Measurements from ENCODE around the gene PRDM16.

PRDM16 gene

GRCh38 chr1:3270403-3271245 lies 201.6 kb downstream of the PRDM16 start:
- no peaks in the 10 kb centered on the region for H3K27me3 ChIP-seq (ENCODE audit: insufficient read depth, low read length)
- H3K27ac ChIP-seq (ENCODE audit: low read depth, low read length, poor library complexity, severe bottlenecking) = no peak overlapping the region
- no peaks in the 10 kb centered on the region for H3K79me2 ChIP-seq (ENCODE audit: insufficient read depth, low read length)
- H3K9ac ChIP-seq (ENCODE audit: low read length) = no peak overlapping the region
- no peaks in the 10 kb centered on the region for H3K4me1 ChIP-seq (ENCODE audit: insufficient read depth, low read length, severe bottlenecking)
- no peaks in the 10 kb centered on the region for H4K20me1 ChIP-seq (ENCODE audit: insufficient read depth, low read length)
- H3K4me2 ChIP-seq (ENCODE audit: low read length) = no peak overlapping the region
- no peaks in the 10 kb centered on the region for H3K9me2 ChIP-seq (ENCODE audit: low read depth, low read length)
- no peaks in the 10 kb centered on the region for H3F3A ChIP-seq (ENCODE audit: insufficient read depth, low read length)
- TF ChIP-seq EZH2 (IDR thresholded peaks at IDR 0.05; ENCODE audit: borderline replicate concordance, low read length) = no peak
- H3K36me3 ChIP-seq (ENCODE audit: insufficient read depth, low read length) = no peaks in the 10 kb centered on the region
- no peak overlapping the region for H3K4me3 ChIP-seq (ENCODE audit: low read depth, low read length, poor library complexity, severe bottlenecking)
- no peak overlapping the region for H2AFZ ChIP-seq (ENCODE audit: low read length)
- H3K9me3 ChIP-seq (ENCODE audit: low read length) = no peaks in the 10 kb centered on the region

GRCh38 chr1:3271866-3272265 lies 202.9 kb downstream of the PRDM16 start:
- Histone ChIP-seq H4K20me1 (ENCODE audit: insufficient read depth, low read length) (no peaks in the 10 kb centered on the region), H2AFZ (ENCODE audit: low read length) (no peak overlapping the region), H3K27me3 (ENCODE audit: insufficient read depth, low read length) (no peaks in the 10 kb centered on the region), H3K9me2 (ENCODE audit: low read depth, low read length) (no peaks in the 10 kb centered on the region), H3K4me2 (ENCODE audit: low read length) (no peak overlapping the region), H3K79me2 (ENCODE audit: insufficient read depth, low read length) (no peaks in the 10 kb centered on the region), H3K27ac (ENCODE audit: low read depth, low read length, poor library complexity, severe bottlenecking) (no peak overlapping the region), H3F3A (ENCODE audit: insufficient read depth, low read length) (no peaks in the 10 kb centered on the region), H3K4me3 (ENCODE audit: low read depth, low read length, poor library complexity, severe bottlenecking) (no peak overlapping the region), H3K9ac (ENCODE audit: low read length) (no peak overlapping the region), H3K9me3 (ENCODE audit: low read length) (no peaks in the 10 kb centered on the region), H3K36me3 (ENCODE audit: insufficient read depth, low read length) (no peaks in the 10 kb centered on the region), H3K4me1 (ENCODE audit: insufficient read depth, low read length, severe bottlenecking) (no peaks in the 10 kb centered on the region)
- TF ChIP-seq CTCF (IDR thresholded peaks at IDR 0.05; ENCODE audit: low read length) (no peak), EZH2 (IDR thresholded peaks at IDR 0.05; ENCODE audit: borderline replicate concordance, low read length) (no peak)

- Histone ChIP-seq H3K9me3 (ENCODE audit: low read length) (no peaks in the 10 kb centered on the region), H3K27me3 (ENCODE audit: insufficient read depth, low read length) (no peaks in the 10 kb centered on the region), H3K4me2 (ENCODE audit: low read length) (no peak overlapping the region), H3K36me3 (ENCODE audit: insufficient read depth, low read length) (no peaks in the 10 kb centered on the region), H2AFZ (ENCODE audit: low read length) (no peak overlapping the region), H3K9ac (ENCODE audit: low read length) (no peak overlapping the region), H3K9me2 (ENCODE audit: low read depth, low read length) (no peaks in the 10 kb centered on the region), H4K20me1 (ENCODE audit: insufficient read depth, low read length) (no peaks in the 10 kb centered on the region), H3K4me3 (ENCODE audit: low read depth, low read length, poor library complexity, severe bottlenecking) (no peak overlapping the region), H3K79me2 (ENCODE audit: insufficient read depth, low read length) (no peaks in the 10 kb centered on the region), H3K27ac (ENCODE audit: low read depth, low read length, poor library complexity, severe bottlenecking) (no peak overlapping the region), H3K4me1 (ENCODE audit: insufficient read depth, low read length, severe bottlenecking) (no peaks in the 10 kb centered on the region), H3F3A (ENCODE audit: insufficient read depth, low read length) (no peaks in the 10 kb centered on the region)
- no peak for TF ChIP-seq EZH2 (IDR thresholded peaks at IDR 0.05; ENCODE audit: borderline replicate concordance, low read length)
- no peak for TF ChIP-seq CTCF (IDR thresholded peaks at IDR 0.05; ENCODE audit: low read length)
Measured at GRCh38 chr1:3272321-3273045, 203.5 kb downstream of the PRDM16 start.

Measured in OCI-LY1 (cell line).